HEK293 (cell line): ENCODE data around the gene PLSCR3.

Source experiments
- ATF2 ChIP-seq: fragments of 450-650 bp; formaldehyde crosslinking; IDR thresholded peaks from 2 replicates; pipeline ENCODE4 v1.5.1; 2016; ENCODE audit warnings: missing biosample characterization, missing genetic modification characterization, low read depth
- HOXC10 ChIP-seq: sonication (generic); formaldehyde crosslinking; IDR thresholded peaks from 2 replicates; pipeline ENCODE4 v1.8.1; 2023; ENCODE audit warnings: mild to moderate bottlenecking, missing genetic modification reagents
- PATZ1 ChIP-seq: fragments of 450-650 bp; formaldehyde crosslinking; IDR thresholded peaks from 2 replicates; pipeline ENCODE4 v1.5.1; 2016; ENCODE audit warnings: missing biosample characterization, missing genetic modification characterization
- PRDM4 ChIP-seq: fragments of 450-650 bp; formaldehyde crosslinking; IDR thresholded peaks from 2 replicates; pipeline ENCODE4 v1.5.1; 2017; ENCODE audit warnings: missing biosample characterization, missing genetic modification characterization
- SP2 ChIP-seq: fragments of 450-650 bp; formaldehyde crosslinking; IDR thresholded peaks from 2 replicates; pipeline ENCODE4 v1.5.1; 2016; ENCODE audit warnings: missing biosample characterization, missing genetic modification characterization
- SP7 ChIP-seq: fragments of 450-650 bp; formaldehyde crosslinking; IDR thresholded peaks from 2 replicates; pipeline ENCODE4 v1.5.1; 2016; ENCODE audit warnings: missing biosample characterization, missing genetic modification characterization
- ZBTB20 ChIP-seq: fragments of 450-650 bp; formaldehyde crosslinking; IDR thresholded peaks from 2 replicates; pipeline ENCODE4 v1.5.1; 2016; ENCODE audit warnings: missing biosample characterization, missing genetic modification characterization
- ZBTB48 ChIP-seq: fragments of 450-650 bp; formaldehyde crosslinking; IDR thresholded peaks from 2 replicates; pipeline ENCODE4 v1.5.1; 2016; ENCODE audit warnings: missing biosample characterization, missing genetic modification characterization
- ZBTB7A ChIP-seq: fragments of 450-650 bp; formaldehyde crosslinking; IDR thresholded peaks from 2 replicates; pipeline ENCODE4 v1.5.1; 2016; ENCODE audit warnings: low read depth, missing biosample characterization, missing genetic modification characterization
- ZBTB8A ChIP-seq: fragments of 450-650 bp; formaldehyde crosslinking; IDR thresholded peaks from 2 replicates; pipeline ENCODE4 v1.5.1; 2016; ENCODE audit warnings: missing biosample characterization, missing genetic modification characterization
- ZEB2 ChIP-seq: fragments of 450-650 bp; formaldehyde crosslinking; IDR thresholded peaks from 2 replicates; pipeline ENCODE4 v1.5.1; 2016; ENCODE audit warnings: missing biosample characterization, missing genetic modification characterization
- ZNF132 ChIP-seq: fragments of 450-650 bp; formaldehyde crosslinking; IDR thresholded peaks from 2 replicates; pipeline ENCODE4 v1.5.1; 2017; ENCODE audit warnings: missing biosample characterization, missing genetic modification characterization, borderline replicate concordance
- ZNF133 ChIP-seq: fragments of 450-650 bp; formaldehyde crosslinking; IDR thresholded peaks from 2 replicates; pipeline ENCODE4 v1.5.1; 2016; ENCODE audit warnings: missing biosample characterization, missing genetic modification characterization
- ZNF146 ChIP-seq: fragments of 450-650 bp; formaldehyde crosslinking; IDR thresholded peaks from 2 replicates; pipeline ENCODE4 v1.5.1; 2016; ENCODE audit warnings: missing biosample characterization, missing genetic modification characterization
- ZNF26 ChIP-seq: fragments of 450-650 bp; formaldehyde crosslinking; IDR thresholded peaks from 2 replicates; pipeline ENCODE4 v1.5.1; 2016; ENCODE audit warnings: missing biosample characterization, missing genetic modification characterization
- ZNF280C ChIP-seq: fragments of 450-650 bp; formaldehyde crosslinking; IDR thresholded peaks from 2 replicates; pipeline ENCODE4 v1.5.1; 2016; ENCODE audit warnings: missing biosample characterization, missing genetic modification characterization
- ZNF366 ChIP-seq: fragments of 450-650 bp; formaldehyde crosslinking; conservative IDR thresholded peaks from 2 replicates; pipeline ENCODE4 v1.5.1; 2016; ENCODE audit warnings: missing biosample characterization, missing genetic modification characterization
- ZNF48 ChIP-seq: fragments of 450-650 bp; formaldehyde crosslinking; IDR thresholded peaks from 2 replicates; pipeline ENCODE4 v1.5.1; 2016; ENCODE audit warnings: missing biosample characterization, missing genetic modification characterization
- ZNF501 ChIP-seq: fragments of 450-650 bp; formaldehyde crosslinking; IDR thresholded peaks from 2 replicates; pipeline ENCODE4 v1.5.1; 2016; ENCODE audit warnings: missing biosample characterization, missing genetic modification characterization
- ZNF510 ChIP-seq: fragments of 450-650 bp; formaldehyde crosslinking; IDR thresholded peaks from 2 replicates; pipeline ENCODE4 v1.5.1; 2018; ENCODE audit warnings: mild to moderate bottlenecking, missing genetic modification characterization, missing biosample characterization; ENCODE audit not compliant: insufficient replicate concordance
- ZNF549 ChIP-seq: fragments of 450-650 bp; IDR thresholded peaks from 2 replicates; pipeline ENCODE4 v1.5.1; 2018; ENCODE audit warnings: missing biosample characterization, missing genetic modification characterization, mild to moderate bottlenecking, inconsistent platforms, moderate library complexity
- ZNF580 ChIP-seq: fragments of 450-650 bp; formaldehyde crosslinking; IDR thresholded peaks from 2 replicates; pipeline ENCODE4 v1.5.1; 2016; ENCODE audit warnings: missing biosample characterization, missing genetic modification characterization
- ZNF610 ChIP-seq: fragments of 450-650 bp; formaldehyde crosslinking; IDR thresholded peaks from 2 replicates; pipeline ENCODE4 v1.5.1; 2016; ENCODE audit warnings: missing biosample characterization, missing genetic modification characterization, borderline replicate concordance
- ZNF629 ChIP-seq: fragments of 450-650 bp; formaldehyde crosslinking; IDR thresholded peaks from 2 replicates; pipeline ENCODE4 v1.5.1; 2017; ENCODE audit warnings: missing biosample characterization, missing genetic modification characterization
- ZNF639 ChIP-seq: fragments of 450-650 bp; formaldehyde crosslinking; IDR thresholded peaks from 2 replicates; pipeline ENCODE4 v1.5.1; 2016; ENCODE audit warnings: missing biosample characterization, missing genetic modification characterization
- ZNF670 ChIP-seq: fragments of 450-650 bp; formaldehyde crosslinking; IDR thresholded peaks from 2 replicates; pipeline ENCODE4 v1.5.1; 2016; ENCODE audit warnings: missing biosample characterization, missing genetic modification characterization, low read depth
- ZNF701 ChIP-seq: fragments of 450-650 bp; formaldehyde crosslinking; IDR thresholded peaks from 2 replicates; pipeline ENCODE4 v1.5.1; 2016; ENCODE audit warnings: missing biosample characterization, missing genetic modification characterization
- ZSCAN16 ChIP-seq: fragments of 450-650 bp; formaldehyde crosslinking; IDR thresholded peaks from 2 replicates; pipeline ENCODE4 v1.5.1; 2016; ENCODE audit warnings: missing biosample characterization, missing genetic modification characterization
- ZSCAN30 ChIP-seq: fragments of 450-650 bp; IDR thresholded peaks from 2 replicates; pipeline ENCODE4 v1.5.1; 2018; ENCODE audit warnings: missing biosample characterization, mild to moderate bottlenecking, missing genetic modification characterization, moderate library complexity

Gene PLSCR3

GRCh38 chr17:7440113-7440833, 45.9 kb upstream of the PLSCR3 start (continued):
- peak; percentile 73 for TF ChIP-seq ZNF639 (tag by site-specific recombination)
- no peak for TF ChIP-seq ZNF610 (tag by site-specific recombination)
- TF ChIP-seq ZNF549 (tag by site-specific recombination) = no peak
- TF ChIP-seq ZBTB7A = peak; percentile 73; the same call in 1 of the 2 replicates
- TF ChIP-seq SP2 = peak; percentile 64
- no peak for TF ChIP-seq PRDM4
- TF ChIP-seq ZNF133 = no peak
- no peak; the same call in 1 of the 2 replicates for TF ChIP-seq ZNF580 (tag by site-specific recombination)
- peak; percentile 81 for TF ChIP-seq ZEB2 (tag by site-specific recombination)
- TF ChIP-seq ZNF146 (tag by site-specific recombination) = no peak
- TF ChIP-seq ZNF280C (tag by site-specific recombination) = no peak
- peak; percentile 83 for TF ChIP-seq ZBTB8A
- TF ChIP-seq ZBTB48 (tag by site-specific recombination) = peak; percentile 44
- TF ChIP-seq ZNF26 = no peak
- no peak for TF ChIP-seq ZSCAN30 (tag by site-specific recombination)
- TF ChIP-seq PATZ1 = peak; percentile 80
- no peak for TF ChIP-seq ZSCAN16 (tag by site-specific recombination)
- peak; percentile 77 for TF ChIP-seq ZBTB20
- no peak for TF ChIP-seq ZNF132 (tag by site-specific recombination)
- TF ChIP-seq ZNF701 (tag by site-specific recombination) = no peak
- TF ChIP-seq SP7 (tag by site-specific recombination) = peak; percentile 70; the same call in 1 of the 2 replicates
- peak; percentile 54; the same call in 1 of the 2 replicates for TF ChIP-seq ZNF501
- no peak for TF ChIP-seq ATF2 (tag by site-specific recombination)
- no peak for TF ChIP-seq HOXC10
- no peak for TF ChIP-seq ZNF510 (tag by site-specific recombination)
- peak; percentile 56 for TF ChIP-seq ZNF629 (tag by site-specific recombination)
- no peak for TF ChIP-seq ZNF670 (tag by site-specific recombination)
- no peak for TF ChIP-seq ZNF48 (tag by site-specific recombination)
- no peak for TF ChIP-seq ZNF366
